ENCODE data around the gene ZNF384. TPM values are rescaled to one million over a fixed set of nuclear protein-coding genes. Genes with fewer than 3 reads are reported as not detected.

The ZNF384 gene
- total RNA-seq, 1 donor from 2014 or later, result 17.4 TPM

DNA sequence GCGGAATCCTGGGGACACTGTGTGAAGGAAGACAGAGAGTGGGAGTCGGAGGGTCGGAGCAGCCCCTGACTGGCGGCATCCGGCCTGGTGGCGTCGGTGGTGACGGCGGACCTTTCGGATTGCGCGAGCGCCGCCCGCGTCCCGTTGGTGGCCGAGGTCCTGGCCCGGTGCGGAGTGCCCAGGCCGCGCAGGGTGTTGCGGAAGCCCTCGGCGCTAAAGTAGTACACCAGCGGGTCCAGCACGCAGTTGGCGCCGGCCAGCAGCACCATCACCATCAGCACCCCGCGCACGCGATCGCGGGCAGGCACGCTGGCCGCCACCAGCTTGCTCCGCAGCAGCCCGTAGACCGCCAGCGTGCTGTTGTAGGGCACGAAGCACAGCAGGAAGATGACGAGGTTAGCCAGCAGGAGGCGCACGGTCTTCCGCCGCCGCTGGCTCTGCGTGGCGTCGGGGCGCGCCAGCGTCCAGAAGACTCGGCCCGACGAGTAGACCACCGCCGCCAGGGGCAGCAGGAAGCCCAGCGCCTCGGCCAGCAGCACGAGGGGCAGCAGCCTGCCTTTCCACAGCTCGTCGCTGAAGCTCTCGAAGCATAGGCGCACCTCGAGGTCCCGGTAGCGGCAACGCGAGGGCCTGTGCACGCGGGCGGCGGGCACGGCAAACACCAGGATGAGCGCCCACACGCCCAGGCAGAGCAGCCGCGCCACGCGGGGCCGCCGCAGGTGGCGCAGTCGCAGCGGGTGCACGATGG is 68.9 kb downstream of the ZNF384 start:
- no peak for DNase-seq

DNA sequence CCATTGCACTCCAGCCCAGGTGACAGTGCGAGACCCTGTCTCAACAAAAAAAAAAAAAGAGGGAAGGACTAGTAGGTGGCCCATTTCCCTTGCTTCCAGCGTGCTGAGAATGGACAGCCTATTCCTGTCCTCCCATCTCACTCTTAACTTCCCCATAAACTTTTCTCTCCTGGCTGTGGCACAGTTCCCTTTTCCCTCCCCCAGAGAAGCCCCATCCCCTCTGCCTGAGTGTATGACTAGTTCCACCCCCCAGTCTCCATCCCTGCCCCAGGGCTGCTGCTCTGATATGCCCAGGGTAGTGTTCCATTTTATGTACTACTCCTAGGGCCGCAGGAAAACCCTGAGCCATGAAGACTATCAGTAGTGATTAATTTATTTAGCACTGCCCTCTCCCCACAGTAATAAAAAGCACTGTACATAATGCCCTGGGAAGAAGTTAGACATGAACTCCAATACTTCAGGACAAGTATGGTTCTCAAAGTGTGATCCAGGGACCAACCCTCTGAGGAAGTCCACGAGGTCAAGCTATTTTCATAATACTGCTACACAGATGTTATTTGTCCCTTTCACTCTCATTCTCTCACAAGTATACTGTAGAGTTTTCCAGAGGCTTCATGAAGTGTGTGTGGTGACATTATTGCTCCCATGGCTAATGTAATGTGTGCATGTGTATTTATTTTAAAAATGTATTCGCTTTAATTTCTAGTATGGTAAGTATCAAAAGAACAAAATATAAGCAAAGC is 70.5 kb downstream of the ZNF384 start:
- DNase-seq, result no peak

Small RNAs within 50 kb of the gene (small RNA-seq; reads per million reads assigned to genes)
- gene RNU6-781P (ENCODE audit: low replicate concordance), result not detected

Other genes starting within 250 kb of the ZNF384 start
- 0.20 TPM for gene CD27, start 244.4 kb downstream of the ZNF384 start, total RNA-seq
- 8.3 TPM for gene TAPBPL, start 237.3 kb downstream of the ZNF384 start, total RNA-seq
- 7.0 TPM for gene VAMP1, start 218.7 kb downstream of the ZNF384 start, total RNA-seq
- 59.9 TPM for gene MRPL51, start 196.1 kb downstream of the ZNF384 start, total RNA-seq
- 29.6 TPM for gene NCAPD2, start 195.3 kb downstream of the ZNF384 start, total RNA-seq
- 1,424 TPM for gene GAPDH, start 154.9 kb downstream of the ZNF384 start, total RNA-seq
- gene IFFO1, start 133.3 kb downstream of the ZNF384 start, total RNA-seq, result 8.5 TPM
- gene NOP2, start 121.1 kb downstream of the ZNF384 start, total RNA-seq, result 11.5 TPM
- gene CHD4, start 82.0 kb downstream of the ZNF384 start, total RNA-seq, result 161 TPM
- gene LPAR5, start 53.4 kb downstream of the ZNF384 start, total RNA-seq, result 1.7 TPM
- gene ACRBP, start 41.9 kb downstream of the ZNF384 start, total RNA-seq, result 0.99 TPM
- 45.6 TPM for gene ING4, start 26.3 kb downstream of the ZNF384 start, total RNA-seq
- gene PIANP, start 11.4 kb upstream of the ZNF384 start, total RNA-seq, result 0.10 TPM
- 24.4 TPM for gene COPS7A, start 34.7 kb upstream of the ZNF384 start, total RNA-seq
- gene MLF2, start 63.8 kb upstream of the ZNF384 start, total RNA-seq, result 76.3 TPM
- gene PTMS, start 77.0 kb upstream of the ZNF384 start, total RNA-seq, result 49.1 TPM
- gene LAG3, start 83.1 kb upstream of the ZNF384 start, total RNA-seq, result 0.49 TPM
- gene CD4, start 100.2 kb upstream of the ZNF384 start, total RNA-seq, result 9.7 TPM
- 4.9 TPM for gene GPR162, start 132.4 kb upstream of the ZNF384 start, total RNA-seq
- 28.4 TPM for gene P3H3, start 139.0 kb upstream of the ZNF384 start, total RNA-seq
- 2.2 TPM for gene GNB3, start 151.6 kb upstream of the ZNF384 start, total RNA-seq
- gene CDCA3, start 161.9 kb upstream of the ZNF384 start, total RNA-seq, result 8.1 TPM
- gene USP5, start 162.8 kb upstream of the ZNF384 start, total RNA-seq, result 35.7 TPM
- gene TPI1, start 178.2 kb upstream of the ZNF384 start, total RNA-seq, result 316 TPM
- gene SPSB2, start 183.9 kb upstream of the ZNF384 start, total RNA-seq, result 3.1 TPM
- gene LRRC23, start 215.4 kb upstream of the ZNF384 start, total RNA-seq, result 4.3 TPM
- gene ENO2, start 225.2 kb upstream of the ZNF384 start, total RNA-seq, result 9.0 TPM
- 39.4 TPM for gene ATN1, start 238.6 kb upstream of the ZNF384 start, total RNA-seq

Data from skin of body (tissue), 3 donors.